GM15510 (cell line): ENCODE results near the gene CELF5.

Experiments used
- POLR2A ChIP-seq: IDR thresholded peaks from 3 replicates; pipeline ENCODE4 v1.6.1; 2011; ENCODE audit warnings: borderline replicate concordance; ENCODE audit not compliant: insufficient read length; ENCODE audit errors: extremely low read depth

Gene CELF5

GRCh38 chr19:3309724-3310123, 85.3 kb downstream of the CELF5 start:
- no peak for TF ChIP-seq POLR2A

- no peak for TF ChIP-seq POLR2A
Observed at GRCh38 chr19:3310280-3310679, 85.8 kb downstream of the CELF5 start.

GRCh38 chr19:3310711-3311110, 86.2 kb downstream of the CELF5 start:
- no peak for TF ChIP-seq POLR2A

- no peak for TF ChIP-seq POLR2A
Observed at GRCh38 chr19:3313199-3313575, 88.7 kb downstream of the CELF5 start.

- TF ChIP-seq POLR2A: no peak
Observed at GRCh38 chr19:3314962-3315675, 90.7 kb downstream of the CELF5 start.

GRCh38 chr19:3315676-3315973, 91.2 kb downstream of the CELF5 start:
- no peak for TF ChIP-seq POLR2A

GRCh38 chr19:3316132-3316648, 91.7 kb downstream of the CELF5 start:
- TF ChIP-seq POLR2A: no peak

- no peak for TF ChIP-seq POLR2A
Observed at GRCh38 chr19:3316659-3317207, 92.3 kb downstream of the CELF5 start.

- no peak for TF ChIP-seq POLR2A
Observed at GRCh38 chr19:3319643-3320353, 95.3 kb downstream of the CELF5 start.

GRCh38 chr19:3320354-3320670, 95.9 kb downstream of the CELF5 start:
- TF ChIP-seq POLR2A: no peak

GRCh38 chr19:3320853-3321252, 96.4 kb downstream of the CELF5 start:
- no peak for TF ChIP-seq POLR2A

GRCh38 chr19:3321696-3322095, 97.2 kb downstream of the CELF5 start:
- TF ChIP-seq POLR2A: no peak

GRCh38 chr19:3322199-3322978, 97.9 kb downstream of the CELF5 start:
- TF ChIP-seq POLR2A: no peak

GRCh38 chr19:3323026-3323425, 98.6 kb downstream of the CELF5 start:
- TF ChIP-seq POLR2A: no peak

GRCh38 chr19:3323658-3324057, 99.2 kb downstream of the CELF5 start:
- no peak for TF ChIP-seq POLR2A

GRCh38 chr19:3324405-3324856, 100.0 kb downstream of the CELF5 start:
- TF ChIP-seq POLR2A: no peak

- no peak for TF ChIP-seq POLR2A
Observed at GRCh38 chr19:3325451-3325850, 101.0 kb downstream of the CELF5 start.
